ENCODE measurements around the gene MUC20.
"Not testable (repeated sequence)": the region's sequence is repeated elsewhere in the genome, so short reads cannot be mapped to it uniquely, and the experiment has no call there.

Gene MUC20

DNA sequence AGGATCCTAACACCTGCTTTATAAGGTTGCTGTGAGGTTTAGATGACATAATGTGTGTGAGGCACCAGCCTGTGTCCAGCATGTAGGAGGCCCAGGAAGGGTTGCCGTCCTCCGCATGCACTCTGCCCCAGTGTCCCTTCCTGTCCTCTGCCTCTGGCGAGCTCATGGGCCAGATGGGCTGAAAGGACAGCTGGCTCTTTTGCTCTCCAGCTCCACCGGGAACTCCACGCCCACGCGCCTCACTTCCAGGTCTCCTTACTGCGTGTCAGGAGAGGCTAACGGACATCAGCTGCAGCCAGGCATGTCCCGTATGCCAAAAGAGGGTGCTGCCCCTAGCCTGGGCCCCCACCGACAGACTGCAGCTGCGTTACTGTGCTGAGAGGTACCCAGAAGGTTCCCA is 12.2 kb downstream of the MUC20 start:
- DNase-seq: no peak

DNA sequence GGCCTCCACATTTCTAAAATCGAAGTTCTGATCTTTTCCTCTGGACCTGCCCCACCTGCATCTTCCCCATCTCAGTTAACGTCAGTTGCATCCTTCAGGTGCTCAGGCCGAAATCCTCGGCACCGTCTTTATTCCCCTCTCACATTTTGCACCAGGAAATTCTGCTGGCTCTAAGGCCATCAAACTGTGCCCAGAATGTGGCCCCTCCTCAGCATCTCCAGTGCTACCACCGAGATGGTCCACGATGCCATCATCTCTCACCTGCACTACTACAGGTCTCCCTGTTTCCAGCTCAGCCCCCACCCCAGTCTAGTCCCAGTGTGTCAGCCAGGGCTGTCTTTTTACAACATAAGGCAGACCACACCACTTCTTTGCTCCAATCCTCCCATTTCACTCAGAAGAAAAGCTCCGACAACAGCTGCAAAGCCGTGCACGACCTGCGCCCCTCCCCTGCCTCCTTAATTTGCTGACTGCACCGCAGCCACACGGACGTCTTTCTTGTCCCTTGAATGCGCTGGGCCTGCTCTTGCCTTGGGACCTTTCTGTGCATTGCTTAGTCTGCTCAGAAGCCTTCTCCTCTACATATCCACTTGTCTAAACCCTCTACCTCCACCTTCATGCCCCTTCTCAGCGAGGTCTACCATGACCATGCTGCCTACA is 14.4 kb downstream of the MUC20 start:
- no peak for DNase-seq

DNA sequence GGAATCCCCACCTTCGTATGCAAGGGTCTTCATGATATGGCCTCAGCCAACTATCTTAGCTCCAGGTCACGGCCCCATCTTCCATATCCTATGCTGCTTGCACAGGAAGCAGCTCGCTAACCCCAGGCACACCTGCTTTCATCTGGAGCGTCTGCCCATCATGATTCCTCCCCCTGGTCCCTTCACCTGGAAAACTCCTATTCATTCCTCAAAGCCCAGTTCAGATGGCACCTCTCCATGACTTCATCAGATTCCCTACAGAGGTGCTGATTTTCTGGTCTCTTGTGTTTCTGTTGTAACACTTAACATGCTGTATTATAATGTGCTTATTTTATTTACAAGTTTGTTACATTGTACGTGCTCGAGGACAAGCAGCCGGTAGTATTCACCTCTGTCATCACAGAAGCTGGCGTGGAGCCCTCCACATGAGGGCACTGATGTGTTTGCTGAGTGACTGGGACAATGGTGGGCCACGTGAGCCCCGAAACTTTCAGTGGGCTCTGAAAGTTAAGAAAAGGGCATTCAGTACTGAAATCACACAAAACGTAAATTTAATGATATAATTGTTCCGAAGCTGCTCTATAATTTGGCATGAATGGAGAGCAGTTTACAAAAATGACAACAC is 16.2 kb downstream of the MUC20 start:
- DNase-seq: no peak

DNA sequence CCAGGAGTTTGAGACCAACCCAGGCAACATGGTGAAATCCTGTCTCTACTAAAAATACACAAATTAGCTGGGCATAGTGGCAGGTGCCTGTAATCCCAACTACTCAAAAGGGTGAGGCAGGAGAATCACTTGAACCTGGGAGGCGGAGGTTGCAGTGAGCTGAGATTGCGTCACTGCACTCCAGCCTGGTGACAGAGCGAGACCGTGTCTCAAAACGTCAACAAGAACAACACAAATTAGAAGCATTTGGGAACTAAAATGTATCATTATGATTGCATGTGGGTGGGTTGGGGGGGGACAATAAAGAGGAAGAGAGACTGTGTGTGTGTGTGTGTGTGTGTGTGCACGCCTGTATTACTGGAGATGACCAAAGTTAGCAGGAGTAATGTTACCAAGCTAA is 17.0 kb downstream of the MUC20 start:
- DNase-seq: not testable (repeated sequence)

DNA sequence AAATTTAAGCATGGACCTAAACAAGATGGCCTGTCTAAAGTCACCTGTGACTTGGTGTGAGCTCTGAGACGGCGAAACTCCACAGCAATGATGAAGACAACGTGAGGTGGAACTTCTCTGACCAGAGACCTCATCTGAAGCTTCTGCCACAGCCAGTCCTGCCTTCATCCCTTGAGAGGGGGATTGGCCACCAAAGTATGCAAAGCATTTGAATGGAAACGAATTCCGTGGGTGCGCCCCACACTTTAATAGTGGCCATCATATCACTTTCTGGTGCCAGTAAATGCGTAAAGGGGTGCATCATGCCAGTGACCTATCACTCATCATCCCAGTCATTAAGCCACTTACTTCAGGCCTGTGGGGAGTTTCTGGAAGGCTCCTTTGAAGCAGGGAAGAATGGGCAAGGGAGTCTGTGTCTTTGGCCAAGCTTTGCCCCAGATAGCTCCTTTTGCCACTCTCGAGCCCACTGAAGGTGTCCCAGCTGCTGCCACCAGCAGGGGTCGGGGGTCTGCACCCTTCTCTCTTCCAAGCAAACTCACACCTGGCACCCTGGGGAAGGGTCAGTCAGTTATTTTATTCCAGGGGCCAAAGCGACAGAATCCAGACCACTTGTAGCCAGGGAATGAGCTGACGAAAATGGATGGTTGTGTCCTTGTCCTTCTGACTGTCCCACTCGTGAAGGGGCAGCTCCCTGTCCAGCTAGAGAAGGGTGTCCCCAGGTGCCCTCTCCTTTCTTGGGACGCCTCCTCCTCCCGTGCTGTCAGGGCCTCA is 17.7 kb downstream of the MUC20 start:
- DNase-seq: no peak

DNA sequence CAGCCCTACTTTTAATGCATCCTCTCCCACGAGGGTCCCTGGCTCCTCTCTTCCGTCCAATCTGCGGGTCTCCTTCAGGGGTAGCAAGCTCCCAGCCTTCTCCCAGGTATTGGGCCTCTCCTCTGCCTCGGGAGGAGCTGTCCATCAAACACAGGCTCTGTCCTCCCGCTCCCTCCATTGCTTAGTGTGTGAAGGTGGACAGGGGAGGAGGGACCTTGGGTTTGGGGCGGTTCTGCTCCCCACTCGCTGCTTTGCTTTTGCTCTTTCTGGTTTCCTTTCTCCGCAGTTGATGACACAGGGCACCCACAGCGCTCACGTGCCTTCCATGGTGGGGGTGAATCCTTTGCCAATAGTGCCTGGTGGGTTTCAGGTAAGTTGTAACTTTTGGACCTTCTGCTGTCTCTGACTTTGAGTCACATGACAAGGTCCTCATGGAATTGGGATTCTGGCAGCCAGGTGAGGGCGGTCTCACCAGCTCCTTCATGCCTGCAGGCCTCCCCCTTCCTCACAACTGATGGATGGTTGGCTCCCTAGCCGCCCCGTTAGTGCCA is 18.9 kb downstream of the MUC20 start:
- DNase-seq: no peak

DNA sequence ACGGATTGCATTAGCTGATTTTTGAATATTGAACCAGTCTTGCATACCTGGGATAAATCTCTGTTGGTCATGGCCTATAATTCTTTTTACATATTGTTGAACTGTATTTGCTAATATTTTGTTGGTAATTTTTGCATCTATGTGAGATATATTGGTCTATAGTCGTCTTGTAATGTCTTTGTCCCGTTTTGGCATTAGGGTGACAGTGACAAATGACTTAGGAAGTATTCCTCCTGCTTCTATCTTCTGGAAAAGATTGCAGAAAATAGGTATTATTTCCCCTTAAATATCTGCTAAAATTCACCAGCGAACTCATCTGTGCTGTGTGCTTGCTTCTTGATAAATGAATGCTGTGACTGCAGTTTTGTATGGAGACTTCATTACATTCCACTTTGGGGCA is 23.7 kb downstream of the MUC20 start:
- no peak for DNase-seq

DNA sequence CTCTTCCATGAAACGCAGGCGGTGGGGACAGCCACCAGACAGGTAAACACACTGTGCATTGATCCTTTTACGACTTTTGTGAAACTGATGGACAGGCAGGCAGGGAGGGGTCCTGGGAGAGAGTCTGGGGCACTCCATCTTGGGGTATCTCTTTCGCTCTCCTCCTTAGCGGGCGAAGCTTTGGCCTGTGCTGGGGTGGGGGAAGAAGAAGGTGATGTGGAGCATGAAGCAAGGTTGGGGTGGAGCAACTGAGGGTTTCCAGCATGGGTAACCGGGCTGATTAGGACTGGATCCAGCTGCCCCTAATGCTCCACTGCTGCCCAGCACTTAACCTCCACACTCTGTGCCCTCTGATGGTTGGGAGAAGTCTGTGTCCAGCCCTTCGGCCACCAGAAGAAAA is 25.6 kb downstream of the MUC20 start:
- no peak for DNase-seq

DNA sequence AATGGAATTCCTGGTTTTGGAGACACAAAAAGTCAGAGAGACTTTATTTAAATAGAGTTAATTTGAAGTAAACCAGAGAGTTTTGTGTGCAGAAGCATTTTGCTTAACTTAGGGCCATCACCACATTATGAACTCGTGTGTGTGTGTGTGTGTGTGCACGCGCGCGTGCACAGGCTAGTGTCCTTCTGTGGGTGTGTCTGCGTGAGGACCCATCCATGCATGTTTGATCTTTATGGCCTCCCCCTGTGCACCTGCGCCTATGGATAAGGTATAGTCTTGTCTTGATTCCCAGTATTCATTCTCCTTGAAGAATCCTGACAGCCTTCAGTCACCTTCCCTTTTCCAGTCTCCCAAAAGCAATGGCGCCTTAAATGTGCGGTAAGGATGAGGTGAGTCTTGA is 26.0 kb downstream of the MUC20 start:
- DNase-seq: no peak

DNA sequence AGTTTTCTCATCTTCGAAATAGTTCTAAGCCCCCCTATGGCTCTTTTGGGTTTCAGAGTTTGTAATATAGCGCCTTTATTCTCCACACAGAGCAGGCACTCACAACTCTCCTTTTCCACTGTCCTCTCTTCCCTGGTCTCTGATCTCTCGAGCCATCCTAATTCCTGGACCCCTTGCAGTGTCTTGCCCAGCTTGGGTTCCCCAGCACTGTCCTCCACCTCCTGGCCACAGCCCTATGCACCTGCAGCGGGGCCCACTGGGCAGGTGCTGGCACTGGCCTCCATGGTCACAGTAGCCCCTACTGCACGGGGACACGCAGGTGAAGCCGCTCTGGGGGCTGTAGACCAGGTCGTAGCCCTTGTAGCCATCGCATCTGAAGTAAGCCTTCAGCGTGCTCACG is 27.9 kb downstream of the MUC20 start:
- no peak for DNase-seq

DNA sequence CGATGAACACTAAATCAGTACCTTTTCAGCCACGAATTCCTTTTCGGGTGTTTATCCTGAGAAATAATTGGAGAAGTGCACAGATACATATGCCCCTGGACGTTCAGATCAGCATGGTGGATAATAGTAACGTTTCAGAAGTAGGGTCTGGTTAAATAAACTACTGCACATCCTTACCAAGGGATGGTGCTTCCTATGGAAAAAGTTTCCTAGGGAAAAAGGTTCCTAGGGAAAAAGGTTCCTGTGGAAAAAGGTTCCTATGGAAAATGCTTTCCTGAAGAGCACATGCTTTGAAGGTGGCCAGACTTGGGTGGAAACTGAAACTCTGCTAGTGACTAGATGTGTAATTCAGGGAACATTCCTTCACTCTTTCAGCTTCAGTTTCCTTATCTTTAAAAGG is 28.3 kb downstream of the MUC20 start:
- DNase-seq: not testable (repeated sequence)

DNA sequence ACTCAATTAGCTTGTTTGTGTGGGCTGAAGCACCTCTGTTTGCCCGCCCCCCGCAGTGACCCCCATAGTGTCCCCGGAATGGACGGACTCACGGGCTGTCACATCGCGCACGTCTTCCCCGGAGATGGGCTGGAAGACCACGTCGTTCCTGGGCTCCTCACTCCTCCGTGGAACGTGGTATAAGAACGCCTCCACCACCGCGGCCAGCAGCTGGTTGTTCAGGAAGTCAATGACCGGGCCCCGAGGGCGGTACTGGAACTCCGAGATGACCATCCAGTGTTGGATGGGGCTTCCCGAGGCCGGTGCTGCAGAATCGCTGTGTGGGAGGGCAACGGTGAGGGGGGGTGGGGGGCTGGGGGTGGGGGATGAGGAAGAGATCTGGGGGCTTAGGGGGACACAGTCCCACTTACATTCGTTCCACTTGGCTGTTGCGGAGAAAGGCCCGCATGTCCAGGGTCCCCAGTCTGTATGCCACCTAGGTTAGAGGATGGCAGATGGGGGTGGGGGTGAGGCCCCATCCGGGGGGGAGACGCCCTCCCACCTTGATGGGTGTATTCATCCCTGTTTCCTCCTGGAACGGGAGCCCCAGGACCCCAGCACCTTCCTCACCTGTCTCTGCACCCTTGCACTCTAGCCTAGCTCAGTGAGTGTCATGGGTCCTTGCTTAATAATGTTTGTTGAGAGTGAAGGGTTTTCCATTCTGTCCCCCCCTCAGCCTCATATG is 30.2 kb downstream of the MUC20 start:
- DNase-seq: no peak

DNA sequence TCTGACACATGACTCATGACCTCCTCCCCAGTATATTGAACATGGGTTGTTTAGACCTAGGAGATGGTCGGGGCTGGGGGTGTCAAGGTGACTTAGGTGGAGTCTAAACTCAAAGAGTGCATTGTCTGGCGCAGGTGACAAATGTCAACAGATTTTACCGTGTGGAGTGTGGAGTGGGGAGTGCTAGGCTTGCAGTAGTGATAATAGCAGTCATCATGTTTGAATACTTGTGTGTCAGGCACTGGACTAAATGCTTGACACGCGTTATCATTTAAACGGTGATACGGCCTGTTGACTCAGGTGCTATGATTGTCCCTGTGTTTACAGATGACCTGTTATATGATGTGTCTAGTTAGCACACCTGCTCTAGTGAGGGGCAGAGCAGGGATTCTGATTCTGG is 30.8 kb downstream of the MUC20 start:
- DNase-seq: no peak

DNA sequence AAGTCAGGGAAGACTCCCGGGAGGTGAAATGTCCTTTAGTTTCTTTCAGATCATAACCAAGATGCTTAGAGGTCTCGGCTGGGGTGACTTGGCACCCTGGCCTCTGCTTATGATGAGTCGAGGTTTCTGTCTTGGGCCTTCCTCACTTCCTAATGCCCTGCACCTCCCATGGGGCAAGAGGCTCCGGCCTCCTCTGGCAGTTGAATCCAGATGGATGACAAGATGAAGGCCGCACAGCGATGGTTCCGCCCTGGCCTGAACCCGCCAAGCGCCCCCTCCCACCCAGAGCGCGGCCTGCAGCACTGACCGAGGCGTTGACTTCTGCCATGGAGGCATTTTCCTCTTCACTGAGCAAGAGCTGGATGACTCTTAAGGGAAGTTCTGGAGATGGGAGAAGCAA is 31.3 kb downstream of the MUC20 start:
- DNase-seq: no peak

DNA sequence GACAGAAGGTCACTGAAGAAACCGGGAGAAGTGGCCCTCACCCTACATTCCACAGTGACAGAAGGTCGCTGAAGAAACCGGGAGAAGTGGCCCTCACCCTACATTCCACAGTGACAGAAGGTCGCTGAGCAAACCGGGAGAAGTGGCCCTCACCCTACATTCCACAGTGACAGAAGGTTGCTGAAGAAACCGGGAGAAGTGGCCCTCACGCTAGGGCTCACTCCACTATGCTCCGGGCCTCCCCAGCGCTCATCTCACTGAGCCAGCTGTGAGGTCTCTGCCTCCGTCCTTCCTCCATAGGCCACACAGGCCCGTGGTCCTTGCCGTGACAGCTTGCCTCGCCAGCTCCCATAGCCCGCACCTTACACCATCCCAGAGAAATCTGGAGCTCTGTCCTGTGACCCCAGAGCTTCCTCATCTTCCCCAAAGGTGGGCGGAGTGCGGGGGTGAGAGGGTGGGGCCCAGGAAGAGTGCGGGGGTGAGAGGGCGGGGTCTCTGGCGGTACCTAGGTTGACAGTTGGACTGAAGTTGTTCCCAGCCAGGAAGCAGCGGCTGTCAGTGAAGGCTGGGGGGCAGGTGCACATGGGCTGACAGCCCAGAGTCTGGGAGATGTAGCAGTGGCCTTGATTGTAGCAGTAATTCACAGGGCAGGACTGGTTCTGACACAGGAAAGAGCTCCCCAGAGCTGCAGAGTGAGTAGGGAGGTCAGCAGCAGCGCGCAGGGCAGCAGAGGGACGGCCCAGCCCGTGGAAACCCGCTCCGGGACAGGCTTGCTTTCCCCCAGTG is 32.0 kb downstream of the MUC20 start:
- no peak for DNase-seq

DNA sequence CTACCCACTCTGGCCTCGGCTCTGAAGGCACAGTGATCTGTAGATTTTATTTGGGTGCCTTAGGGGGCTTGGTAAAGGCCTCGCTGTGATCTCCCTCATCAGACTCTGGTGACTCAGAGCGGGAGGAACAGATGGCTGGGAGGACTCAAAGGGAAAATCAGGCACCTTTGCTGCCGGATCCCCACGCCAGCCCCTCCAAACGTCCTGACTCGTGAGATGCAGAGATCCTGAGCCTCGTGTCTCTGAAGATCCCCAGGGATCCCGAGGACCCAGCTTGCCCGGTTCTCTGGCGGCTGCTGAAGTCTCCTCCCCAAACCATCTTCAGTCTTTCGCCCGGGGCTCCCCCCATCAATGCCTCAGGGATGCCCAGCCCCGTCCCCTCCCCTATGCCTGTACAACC is 32.8 kb downstream of the MUC20 start:
- DNase-seq: no peak

DNA sequence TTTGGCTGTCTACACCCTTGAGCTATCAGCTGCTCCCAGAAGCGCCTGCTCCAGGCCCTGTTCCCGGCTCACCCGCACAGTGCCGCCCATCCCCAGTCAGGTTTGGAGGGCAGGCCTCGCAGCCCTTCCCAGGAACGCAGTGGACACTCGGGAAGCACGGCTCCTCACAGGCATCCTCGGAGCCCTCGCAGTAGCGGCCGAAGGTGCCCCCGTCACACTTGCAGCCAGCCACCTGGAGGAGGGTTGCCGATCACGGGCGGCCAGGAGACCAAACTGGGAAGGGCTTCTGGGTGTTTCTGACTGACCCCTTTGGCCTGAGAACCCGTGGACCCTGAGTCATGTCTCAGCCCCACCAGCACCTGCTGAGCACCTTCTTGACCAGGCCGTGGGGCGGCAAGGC is 33.4 kb downstream of the MUC20 start:
- no peak for DNase-seq

DNA sequence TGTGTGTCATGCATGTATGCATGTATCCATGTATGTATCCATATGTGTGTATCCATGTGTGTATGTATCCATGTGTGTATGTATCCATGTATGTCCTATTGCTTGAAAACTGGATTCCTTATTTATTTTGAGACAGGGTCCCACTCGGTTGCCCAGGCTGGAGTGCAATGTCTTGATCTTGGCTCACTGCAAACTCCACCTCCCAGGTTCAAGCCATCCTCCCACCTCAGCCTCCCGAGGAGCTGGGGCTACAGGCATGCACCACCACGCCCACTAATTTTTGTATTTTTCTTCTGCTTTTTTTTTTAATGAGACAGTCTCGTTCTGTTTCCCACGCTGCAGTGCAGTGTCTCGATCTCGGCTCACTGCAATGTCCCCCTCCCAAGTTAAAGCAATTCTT is 34.1 kb downstream of the MUC20 start:
- no peak for DNase-seq

DNA sequence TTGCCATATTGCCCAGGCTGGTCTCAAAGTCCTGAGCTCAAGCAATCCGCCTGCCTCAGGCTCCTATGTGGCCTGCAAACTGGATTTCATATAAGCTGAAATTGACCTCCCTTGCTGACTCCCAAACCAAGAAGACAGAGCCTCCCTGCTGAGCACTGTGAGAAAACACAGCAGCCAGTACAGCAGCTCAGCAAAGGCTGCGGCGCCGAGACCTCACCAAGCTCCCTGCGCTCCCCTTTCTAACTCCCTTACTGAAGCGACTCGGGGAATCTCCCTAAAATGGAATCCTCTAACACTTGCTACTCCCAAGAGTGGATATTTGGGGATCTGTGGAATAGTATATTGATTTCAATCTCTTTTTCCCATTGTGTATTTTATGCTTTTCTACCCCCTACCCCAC is 34.6 kb downstream of the MUC20 start:
- no peak for DNase-seq

DNA sequence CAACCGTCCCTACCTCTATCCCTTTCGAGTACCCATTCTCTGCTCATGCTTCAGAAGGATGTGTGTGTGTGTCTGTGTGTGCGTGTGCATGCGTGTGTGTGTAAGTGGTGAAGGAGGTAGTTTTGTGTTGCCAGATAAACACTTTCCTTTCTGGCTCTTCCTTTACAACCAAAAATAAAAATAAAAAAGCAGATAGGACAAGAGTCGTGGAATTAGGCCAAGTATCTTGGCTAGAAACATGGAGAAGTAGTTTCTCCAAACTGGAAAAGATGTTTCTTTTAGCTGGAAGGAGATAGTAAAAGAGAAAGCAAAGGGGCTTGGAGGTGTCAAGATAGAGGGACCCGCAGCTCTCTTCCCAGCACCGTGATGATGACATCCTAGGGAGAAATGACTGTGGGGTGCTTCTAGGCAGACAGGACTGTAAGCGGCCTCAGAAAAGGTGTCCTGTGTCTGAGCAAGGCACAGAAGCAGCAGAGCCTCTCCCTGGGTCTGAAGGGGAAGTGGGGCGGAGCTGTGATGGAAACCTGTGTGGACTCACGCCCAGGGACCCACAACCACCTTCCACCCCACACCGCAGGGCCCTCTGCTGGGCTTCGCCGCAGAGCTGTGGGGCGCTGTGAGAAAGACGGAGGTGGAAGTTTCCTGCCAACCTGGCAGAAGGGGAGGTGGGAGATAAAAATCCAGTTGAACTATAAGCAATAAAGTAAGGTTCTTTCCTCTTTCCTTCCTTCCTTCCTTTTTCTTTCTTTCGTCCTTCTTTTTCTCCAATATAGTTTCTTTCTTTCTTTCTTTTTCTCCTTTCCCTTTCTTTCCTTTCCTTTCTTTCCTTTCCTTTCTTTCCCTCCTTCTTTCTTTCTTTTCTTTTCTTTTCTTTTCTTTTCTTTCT is 35.3 kb downstream of the MUC20 start:
- DNase-seq: no peak

DNA sequence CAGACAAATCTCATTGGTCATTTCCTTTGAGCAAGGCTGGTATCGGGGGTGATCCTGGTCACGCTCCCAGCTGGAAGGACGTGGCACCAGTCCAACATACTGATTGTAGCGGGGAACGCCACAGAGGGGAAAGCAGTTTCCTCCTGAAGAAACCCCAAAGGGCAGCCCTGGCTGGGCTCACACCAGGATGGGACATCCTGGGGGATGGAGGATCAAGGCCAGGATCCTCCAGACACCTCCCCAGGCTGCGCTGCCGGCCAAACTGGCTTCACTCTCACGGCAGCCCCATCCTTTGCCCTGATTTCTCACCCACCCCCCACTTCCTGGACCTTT is 36.6 kb downstream of the MUC20 start:
- no peak for DNase-seq

DNA sequence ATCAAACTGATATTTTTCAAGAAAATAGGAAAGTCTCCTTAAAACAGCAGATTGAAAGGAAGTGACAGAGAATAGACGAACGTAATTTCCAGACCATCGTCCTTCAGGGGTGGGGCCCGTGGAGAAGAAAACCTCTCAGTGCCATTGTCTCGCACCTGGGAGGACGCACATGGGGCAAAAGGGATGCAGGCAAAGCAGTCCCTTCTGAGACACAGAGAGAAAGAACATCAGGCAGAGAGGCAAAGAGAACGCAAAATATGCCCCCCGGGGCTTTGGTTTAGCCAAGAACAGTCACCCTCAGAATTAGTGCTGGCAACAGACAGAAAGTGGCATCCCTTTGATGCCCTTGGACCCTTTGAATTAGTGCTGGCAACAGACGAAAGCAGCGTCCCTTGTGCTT is 37.0 kb downstream of the MUC20 start:
- no peak for DNase-seq
